BLaER1 (cell line): Measurements from ENCODE around the gene CD300LG.

Experiments
- H3K27ac ChIP-seq: shearing (Covaris generic); formaldehyde crosslinking; 2 replicates; pipeline ENCODE4 v1.8.1; 2022
- H3K27me3 ChIP-seq: shearing (Covaris generic); formaldehyde crosslinking; 2 replicates; pipeline ENCODE4 v1.8.1; 2022
- H3K36me3 ChIP-seq: shearing (Covaris generic); formaldehyde crosslinking; 2 replicates; pipeline ENCODE4 v1.8.1; 2022
- H3K4me1 ChIP-seq: shearing (Covaris generic); formaldehyde crosslinking; 2 replicates; pipeline ENCODE4 v1.8.1; 2022
- H3K4me2 ChIP-seq: shearing (Covaris generic); formaldehyde crosslinking; 2 replicates; pipeline ENCODE4 v1.8.1; 2022
- H3K4me3 ChIP-seq: shearing (Covaris generic); formaldehyde crosslinking; 2 replicates; pipeline ENCODE4 v1.8.1; 2022
- H3K9ac ChIP-seq: shearing (Covaris generic); formaldehyde crosslinking; 2 replicates; pipeline ENCODE4 v1.8.1; 2022
- H3K9me3 ChIP-seq: shearing (Covaris generic); formaldehyde crosslinking; 2 replicates; pipeline ENCODE4 v1.8.1; 2022
- H4K20me1 ChIP-seq: shearing (Covaris generic); formaldehyde crosslinking; 2 replicates; pipeline ENCODE4 v1.8.1; 2022
- Cebpa-rat ChIP-seq: shearing (Covaris generic); IDR thresholded peaks from 2 replicates; pipeline ENCODE4 v1.8.1; 2022

CD300LG gene

GRCh38 chr17:43874293-43874692 is 27.3 kb downstream of the CD300LG start:
- no peaks in the 10 kb centered on the region for H3K36me3 ChIP-seq
- no peak overlapping the region for H3K27ac ChIP-seq
- H3K27me3 ChIP-seq, result no peaks in the 10 kb centered on the region
- no peaks in the 10 kb centered on the region for H3K9me3 ChIP-seq
- H3K4me3 ChIP-seq, result no peak overlapping the region
- no peaks in the 10 kb centered on the region for H4K20me1 ChIP-seq
- no peak overlapping the region for H3K4me2 ChIP-seq
- H3K4me1 ChIP-seq, result no peaks in the 10 kb centered on the region
- TF ChIP-seq Cebpa-rat, result no peak
- no peak overlapping the region for H3K9ac ChIP-seq

GRCh38 chr17:43875476-43876147 is 28.6 kb downstream of the CD300LG start:
- H3K36me3 ChIP-seq, result no peaks in the 10 kb centered on the region
- no peak overlapping the region for H3K4me2 ChIP-seq
- no peak overlapping the region for H3K9ac ChIP-seq
- no peak overlapping the region for H3K4me3 ChIP-seq
- no peak overlapping the region for H3K27ac ChIP-seq
- no peaks in the 10 kb centered on the region for H3K27me3 ChIP-seq
- H3K4me1 ChIP-seq, result no peaks in the 10 kb centered on the region
- no peak for TF ChIP-seq Cebpa-rat
- no peaks in the 10 kb centered on the region for H3K9me3 ChIP-seq
- no peaks in the 10 kb centered on the region for H4K20me1 ChIP-seq

GRCh38 chr17:43877031-43877430 is 30.1 kb downstream of the CD300LG start:
- H3K4me1 ChIP-seq, result no peaks in the 10 kb centered on the region
- H3K4me2 ChIP-seq, result no peak overlapping the region
- no peak overlapping the region for H3K4me3 ChIP-seq
- no peak overlapping the region for H3K9ac ChIP-seq
- no peaks in the 10 kb centered on the region for H3K27me3 ChIP-seq
- H3K27ac ChIP-seq, result no peak overlapping the region
- no peak for TF ChIP-seq Cebpa-rat
- no peaks in the 10 kb centered on the region for H4K20me1 ChIP-seq
- no peaks in the 10 kb centered on the region for H3K9me3 ChIP-seq
- no peaks in the 10 kb centered on the region for H3K36me3 ChIP-seq

GRCh38 chr17:43877451-43878155 is 30.6 kb downstream of the CD300LG start:
- H3K4me3 ChIP-seq, result no peak overlapping the region
- H3K36me3 ChIP-seq, result no peaks in the 10 kb centered on the region
- H3K9me3 ChIP-seq, result no peaks in the 10 kb centered on the region
- H3K27me3 ChIP-seq, result no peaks in the 10 kb centered on the region
- no peak for TF ChIP-seq Cebpa-rat
- H3K4me2 ChIP-seq, result no peak overlapping the region
- no peak overlapping the region for H3K9ac ChIP-seq
- H3K4me1 ChIP-seq, result no peaks in the 10 kb centered on the region
- H3K27ac ChIP-seq, result no peak overlapping the region
- no peaks in the 10 kb centered on the region for H4K20me1 ChIP-seq

GRCh38 chr17:43878260-43879175 is 31.5 kb downstream of the CD300LG start:
- Histone ChIP-seq H4K20me1 (no peaks in the 10 kb centered on the region), H3K9ac (no peak overlapping the region), H3K4me2 (no peak overlapping the region), H3K4me3 (no peak overlapping the region), H3K27ac (no peak overlapping the region), H3K36me3 (no peaks in the 10 kb centered on the region), H3K4me1 (no peaks in the 10 kb centered on the region), H3K27me3 (no peaks in the 10 kb centered on the region), H3K9me3 (no peaks in the 10 kb centered on the region)
- TF ChIP-seq Cebpa-rat, result no peak

- Histone ChIP-seq H3K4me3 (no peak overlapping the region), H3K27ac (no peak overlapping the region), H3K36me3 (no peaks in the 10 kb centered on the region), H3K27me3 (no peaks in the 10 kb centered on the region), H3K9ac (no peak overlapping the region), H3K9me3 (no peaks in the 10 kb centered on the region), H3K4me1 (no peaks in the 10 kb centered on the region), H4K20me1 (no peaks in the 10 kb centered on the region), H3K4me2 (no peak overlapping the region)
- no peak for TF ChIP-seq Cebpa-rat
Observed at GRCh38 chr17:43879723-43880419, 32.9 kb downstream of the CD300LG start.

- Histone ChIP-seq H3K27ac (no peak overlapping the region), H3K9me3 (no peaks in the 10 kb centered on the region), H3K4me3 (no peak overlapping the region), H3K9ac (no peak overlapping the region), H4K20me1 (no peaks in the 10 kb centered on the region), H3K4me2 (no peak overlapping the region), H3K4me1 (no peaks in the 10 kb centered on the region), H3K27me3 (no peaks in the 10 kb centered on the region), H3K36me3 (no peaks in the 10 kb centered on the region)
- TF ChIP-seq Cebpa-rat, result no peak
Observed at GRCh38 chr17:43880420-43880991, 33.5 kb downstream of the CD300LG start.

- no peak overlapping the region for H3K4me2 ChIP-seq
- no peak overlapping the region for H3K4me3 ChIP-seq
- no peak overlapping the region for H3K27ac ChIP-seq
- no peak overlapping the region for H3K9ac ChIP-seq
- no peaks in the 10 kb centered on the region for H3K27me3 ChIP-seq
- no peaks in the 10 kb centered on the region for H3K9me3 ChIP-seq
- TF ChIP-seq Cebpa-rat, result no peak
- H4K20me1 ChIP-seq, result no peaks in the 10 kb centered on the region
- no peaks in the 10 kb centered on the region for H3K36me3 ChIP-seq
- H3K4me1 ChIP-seq, result no peaks in the 10 kb centered on the region
Observed at GRCh38 chr17:43881181-43881580, 34.2 kb downstream of the CD300LG start.

GRCh38 chr17:43881758-43882505 is 35.0 kb downstream of the CD300LG start:
- H3K4me3 ChIP-seq, result no peak overlapping the region
- H3K4me1 ChIP-seq, result no peaks in the 10 kb centered on the region
- no peaks in the 10 kb centered on the region for H3K36me3 ChIP-seq
- no peak overlapping the region for H3K4me2 ChIP-seq
- H3K27ac ChIP-seq, result no peak overlapping the region
- no peak for TF ChIP-seq Cebpa-rat
- no peak overlapping the region for H3K9ac ChIP-seq
- H4K20me1 ChIP-seq, result no peaks in the 10 kb centered on the region
- no peaks in the 10 kb centered on the region for H3K27me3 ChIP-seq
- H3K9me3 ChIP-seq, result no peaks in the 10 kb centered on the region
